Esophagus muscularis mucosa (tissue), 4 donors: Measurements from ENCODE around the gene GDF11. TPM values are rescaled to one million over a fixed set of nuclear protein-coding genes. Genes with fewer than 3 reads are reported as not detected.
A peak's percentile ranks its signal among the peaks of the same experiment; 100 is the strongest.

Experiments used
- DNase-seq: peaks from one replicate; pipeline ENCODE4 v3.0.0-alpha.2; 2017; ENCODE audit errors: extremely low spot score
- H3K27ac ChIP-seq, 4 donors: fragments of 200-600 bp; sonication (generic); replicated peaks in 1 of 4; 1 replicate in 3 of 4; 2 replicates in 1 of 4; pipeline ENCODE4 v1.5.1; 2016 to 2019; ENCODE audit warnings: mild to moderate bottlenecking in 1 of 4
- H3K27me3 ChIP-seq, 4 donors: fragments of 200-600 bp; sonication (generic); one replicate each; pipeline versions ENCODE4 v1.5.1 to v1.6.0; 2016 to 2019
- H3K36me3 ChIP-seq, 4 donors: fragments of 200-600 bp; sonication (generic); one replicate each; pipeline ENCODE4 v1.5.1; 2016 to 2019
- H3K4me1 ChIP-seq, 4 donors: fragments of 200-600 bp; sonication (generic); one replicate each; pipeline ENCODE4 v1.5.1; 2016 to 2019
- H3K4me3 ChIP-seq, 4 donors: fragments of 200-600 bp; sonication (generic); 1 replicate in 2 of 4; 2 replicates in 2 of 4; pipeline ENCODE4 v1.5.1; 2016 to 2019; ENCODE audit warnings: mild to moderate bottlenecking in 4 of 4, moderate library complexity in 1 of 4
- H3K9me3 ChIP-seq, 4 donors: fragments of 200-600 bp; sonication (generic); 1 replicate in 3 of 4; 2 replicates in 1 of 4; pipeline ENCODE4 v1.5.1; 2016 to 2019
- CTCF ChIP-seq, 3 experiments: fragments of 200-600 bp in 2 of 3; fragments of 450-650 bp in 1 of 3; sonication (generic) in 2 of 3; IDR thresholded peaks; one replicate each; pipeline ENCODE4 v1.5.1; 2017 to 2019; ENCODE audit warnings: antibody characterized with exemption in 3 of 3, mild to moderate bottlenecking in 2 of 3, moderate library complexity in 1 of 3
- EP300 ChIP-seq: sonication (generic); formaldehyde crosslinking; IDR thresholded peaks from one replicate; pipeline ENCODE4 v1.6.1; 2017; ENCODE audit warnings: antibody characterized with exemption
- POLR2A ChIP-seq: fragments of 450-650 bp; IDR thresholded peaks from one replicate; pipeline ENCODE4 v1.6.1; 2017; ENCODE audit warnings: antibody characterized with exemption, moderate library complexity, mild to moderate bottlenecking, low read depth
- POLR2AphosphoS5 ChIP-seq, 2 donors: sonication (generic); formaldehyde crosslinking; IDR thresholded peaks; one replicate each; pipeline ENCODE4 v1.6.1; 2017; ENCODE audit warnings: antibody characterized with exemption in 2 of 2
- WGBS: methylation state at CpG from one replicate; pipeline ENCODE4 v1.1.5; 2018; 5-methylcytosine and 5-hydroxymethylcytosine counted together
- intact Hi-C: fragments of 100-400 bp; cut with DNase I; formaldehyde crosslinking; loops from one replicate; pipeline ENCODE4 v1.15.1; 2023
- total RNA-seq, 4 donors: library from RNA; depleted of rRNA; stranded (reverse); fragments of >200 nt; gene quantifications; one replicate each; pipeline versions ENCODE4 v1.1.0 to v1.2.1, GENCODE V29; 2016

The GDF11 gene
- total RNA-seq, 4 donors from 2014 or later, result 1.7 to 9.0 (median 4.9) TPM

GRCh38 chr12:55715833-55716581, 26.9 kb upstream of the GDF11 start, which contains the start of gene BLOC1S1:
Gene BLOC1S1 (plus strand): TSS chr12:55716046. CDS start chr12:55716052, 6 bp downstream.
- Histone ChIP-seq H3K9me3 (no peaks in the 10 kb centered on the region), H3K4me3 (peak within 1 kb of the TSS; percentile 58 to 71 (median 64)), H3K27ac (peak within 1 kb of the TSS; percentile 89 to 100 (median 98)), H3K4me1 (peaks cover 69 to 94% (median 92%) of the 10 kb centered on the region in 4 donors), H3K36me3 (peaks cover 0 to 11% (median 0%) of the 10 kb centered on the region in 4 donors), H3K27me3 (no peaks in the 10 kb centered on the region)
- intact Hi-C loops, result no loop called here
- peak; percentile 83 to 95 for TF ChIP-seq POLR2AphosphoS5 (IDR thresholded peaks at IDR 0.05)
- TF ChIP-seq POLR2A, result peak; percentile 66
- no peak for TF ChIP-seq EP300
- peak in 2 of 3 experiments; percentile 4 to 10 for TF ChIP-seq CTCF (IDR thresholded peaks at IDR 0.05)
- DNase-seq, result peak; percentile 98
- 0% methylated on average over 22 of the region's 42 CpGs for WGBS

DNA sequence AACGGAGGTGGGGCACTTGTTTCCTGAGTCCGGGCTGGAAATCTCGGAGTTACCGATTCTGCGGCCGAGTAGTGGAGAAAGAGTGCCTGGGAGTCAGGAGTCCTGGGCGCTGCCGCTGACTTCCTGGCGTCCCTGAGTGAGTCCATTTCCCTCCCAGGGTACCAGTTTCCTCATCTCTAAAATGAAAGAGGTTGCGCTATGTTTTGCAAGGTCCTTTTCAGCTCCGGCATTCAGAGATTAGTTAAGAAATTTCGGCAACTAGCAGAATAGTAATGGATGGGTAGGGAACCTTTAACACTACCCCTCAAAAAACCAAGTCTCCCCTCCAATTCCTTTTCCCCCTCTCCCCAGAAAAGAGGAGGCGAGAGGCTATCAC, 26.4 kb upstream of the GDF11 start:
- Histone ChIP-seq H3K36me3 (peaks cover 0 to 11% (median 0%) of the 10 kb centered on the region in 4 donors), H3K27me3 (no peaks in the 10 kb centered on the region), H3K4me1 (peaks cover 70 to 94% (median 92%) of the 10 kb centered on the region in 4 donors), H3K27ac (peak overlapping the region; percentile 89 to 100 (median 98)), H3K4me3 (peak overlapping the region; percentile 58 to 71 (median 64)), H3K9me3 (no peaks in the 10 kb centered on the region)
- TF ChIP-seq CTCF (IDR thresholded peaks at IDR 0.05), result peak in 1 of 3 experiments; percentile 11
- TF ChIP-seq EP300, result no peak
- no peak for DNase-seq
- intact Hi-C loops, result no loop called here
- 6% methylated on average over 13 of the region's 13 CpGs for WGBS

GRCh38 chr12:55717011-55718007, 25.6 kb upstream of the GDF11 start:
- peaks cover 69 to 94% (median 90%) of the 10 kb centered on the region in 4 donors for H3K4me1 ChIP-seq
- DNase-seq, result no peak

GRCh38 chr12:55718015-55718414, 24.9 kb upstream of the GDF11 start:
- H3K27ac ChIP-seq, result peak overlapping the region; percentile 89 to 100 (median 98)
- no peaks in the 10 kb centered on the region for H3K9me3 ChIP-seq

More at GRCh38 chr12:55717011-55718007, 25.6 kb upstream of the GDF11 start:
- 31% methylated on average over 8 of the region's 8 CpGs for WGBS
- Histone ChIP-seq H3K27ac (peak overlapping the region; percentile 89 to 100 (median 98)), H3K4me3 (peak overlapping the region; percentile 58 to 71 (median 64)), H3K9me3 (no peaks in the 10 kb centered on the region), H3K36me3 (peaks cover 0 to 11% (median 0%) of the 10 kb centered on the region in 4 donors), H3K27me3 (no peaks in the 10 kb centered on the region)
- TF ChIP-seq POLR2AphosphoS5 (IDR thresholded peaks at IDR 0.05), result no peak
- no peak for TF ChIP-seq POLR2A
- TF ChIP-seq CTCF (IDR thresholded peaks at IDR 0.05), result no peak
- no peak for TF ChIP-seq EP300
- intact Hi-C loops, result no loop called here

More at GRCh38 chr12:55718015-55718414, 24.9 kb upstream of the GDF11 start:
- no peak for TF ChIP-seq EP300
- no peak for TF ChIP-seq POLR2AphosphoS5 (IDR thresholded peaks at IDR 0.05)
- TF ChIP-seq POLR2A, result no peak
- no peak for TF ChIP-seq CTCF (IDR thresholded peaks at IDR 0.05)
- Histone ChIP-seq H3K4me3 (peak overlapping the region in 1 of 4 donors; percentile 71), H3K36me3 (peaks cover 0 to 14% (median 0%) of the 10 kb centered on the region in 4 donors), H3K4me1 (peaks cover 69 to 94% (median 86%) of the 10 kb centered on the region in 4 donors), H3K27me3 (no peaks in the 10 kb centered on the region)
- intact Hi-C loops, result no loop called here
- DNase-seq, result no peak
- WGBS, result 35% methylated on average over 4 of the region's 4 CpGs
